GM23338 (cell line): ENCODE measurements around the gene MCIDAS.

Experiments used
- CREB1 ChIP-seq: fragments of 250-450 bp; sonication (Bioruptor Pico); IDR thresholded peaks from 2 replicates; pipeline ENCODE4 v1.5.0; 2020; ENCODE audit warnings: low read depth, mild to moderate bottlenecking, moderate library complexity
- CTCF ChIP-seq, 2 experiments: fragments of 200-600 bp in 1 of 2; sonication (generic) in 1 of 2; conservative IDR thresholded peaks; 2 replicates each; pipeline versions ENCODE4 v1.5.1 to v1.6.1; 2016 to 2017; ENCODE audit warnings: antibody characterized with exemption in 2 of 2, low read depth in 2 of 2, mild to moderate bottlenecking in 2 of 2, moderate library complexity in 1 of 2
- ETS1 ChIP-seq: IDR thresholded peaks from 2 replicates; pipeline ENCODE4 v1.6.1; 2016; ENCODE audit warnings: antibody characterized with exemption
- EZH2 ChIP-seq: fragments of 200-600 bp; sonication (generic); IDR thresholded peaks from one replicate; pipeline ENCODE4 v1.8.0; 2017; ENCODE audit warnings: antibody characterized with exemption, mild to moderate bottlenecking, low read depth; ENCODE audit not compliant: unreplicated experiment
- EZH2phosphoT487 ChIP-seq: fragments of 200-600 bp; sonication (generic); IDR thresholded peaks from one replicate; pipeline ENCODE4 v1.8.1; 2018; ENCODE audit warnings: antibody characterized with exemption; ENCODE audit not compliant: unreplicated experiment
- JUNB ChIP-seq: IDR thresholded peaks from one replicate; pipeline ENCODE4 v1.6.1; 2016; ENCODE audit warnings: antibody characterized with exemption; ENCODE audit not compliant: unreplicated experiment
- NANOG ChIP-seq: IDR thresholded peaks from 2 replicates; pipeline ENCODE4 v1.6.1; 2016; ENCODE audit warnings: antibody characterized with exemption, borderline replicate concordance
- POLR2AphosphoS5 ChIP-seq: IDR thresholded peaks from 2 replicates; pipeline ENCODE4 v1.6.1; 2016; ENCODE audit warnings: antibody characterized with exemption, low read depth
- REST ChIP-seq: IDR thresholded peaks from one replicate; pipeline ENCODE4 v1.6.1; 2018; ENCODE audit warnings: antibody characterized with exemption; ENCODE audit not compliant: unreplicated experiment
- STAT1 ChIP-seq: IDR thresholded peaks from one replicate; pipeline ENCODE4 v1.6.1; 2016; ENCODE audit warnings: antibody characterized with exemption; ENCODE audit not compliant: unreplicated experiment
- ZNF114 ChIP-seq: fragments of 250-450 bp; sonication (Bioruptor Pico); IDR thresholded peaks from 2 replicates; pipeline ENCODE4 v1.5.0; 2020; ENCODE audit warnings: mild to moderate bottlenecking, moderate library complexity
- ZNF331 ChIP-seq: fragments of 250-450 bp; sonication (Bioruptor Pico); IDR thresholded peaks from 2 replicates; pipeline ENCODE4 v1.5.0; 2020; ENCODE audit warnings: low read depth, mild to moderate bottlenecking, moderate library complexity
- ZNF462 ChIP-seq: fragments of 250-450 bp; sonication (Bioruptor Pico); IDR thresholded peaks from 2 replicates; pipeline ENCODE4 v1.5.0; 2020; ENCODE audit warnings: mild to moderate bottlenecking, moderate library complexity

- no peak for TF ChIP-seq CTCF (conservative IDR thresholded peaks at IDR 0.05; ENCODE audit: low read depth in 2 of 2)
- TF ChIP-seq POLR2AphosphoS5 = no peak
- no peak for TF ChIP-seq EZH2
- no peak for TF ChIP-seq EZH2phosphoT487
- TF ChIP-seq REST = no peak
- no peak for TF ChIP-seq CREB1 (CRISPR knock-in tag)
- no peak for TF ChIP-seq JUNB
- TF ChIP-seq ETS1 = no peak
- no peak for TF ChIP-seq ZNF462 (CRISPR knock-in tag)
- no peak for TF ChIP-seq STAT1
- TF ChIP-seq ZNF114 (CRISPR knock-in tag) = no peak
- no peak for TF ChIP-seq NANOG
- TF ChIP-seq ZNF331 (CRISPR knock-in tag) = no peak
Measured at GRCh38 chr5:55180016-55180415, 47.1 kb downstream of the MCIDAS start.
